GM15510 (cell line): ENCODE data around the gene RBM33.

Source experiments
- POLR2A ChIP-seq: IDR thresholded peaks from 3 replicates; pipeline ENCODE4 v1.6.1; 2011; ENCODE audit warnings: borderline replicate concordance; ENCODE audit not compliant: insufficient read length; ENCODE audit errors: extremely low read depth

The RBM33 gene

DNA sequence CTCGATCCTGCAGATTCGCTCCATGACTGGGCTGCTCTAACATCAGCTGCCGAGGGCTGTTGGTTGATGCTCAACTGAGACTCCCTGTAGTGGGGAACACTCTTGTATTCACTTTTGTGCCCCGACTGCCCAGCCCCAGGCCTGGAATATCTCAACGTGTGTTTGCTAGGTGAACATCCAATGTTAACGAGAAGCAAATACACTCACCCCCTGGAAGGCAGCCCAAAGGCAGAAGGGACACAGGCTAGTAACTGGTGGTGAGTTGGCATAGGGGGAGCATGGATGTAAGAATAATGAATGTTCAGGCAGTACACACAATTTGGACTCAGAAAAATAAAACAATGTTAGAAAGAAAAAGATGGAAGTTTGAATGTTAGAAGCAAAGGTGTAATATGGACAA, 24.0 kb upstream of the RBM33 start:
- no peak for TF ChIP-seq POLR2A

GRCh38 chr7:155621418-155621980, 23.0 kb upstream of the RBM33 start:
- TF ChIP-seq POLR2A = no peak

GRCh38 chr7:155624412-155624811, 20.0 kb upstream of the RBM33 start:
- no peak for TF ChIP-seq POLR2A

GRCh38 chr7:155625557-155625956, 18.9 kb upstream of the RBM33 start:
- no peak for TF ChIP-seq POLR2A

DNA sequence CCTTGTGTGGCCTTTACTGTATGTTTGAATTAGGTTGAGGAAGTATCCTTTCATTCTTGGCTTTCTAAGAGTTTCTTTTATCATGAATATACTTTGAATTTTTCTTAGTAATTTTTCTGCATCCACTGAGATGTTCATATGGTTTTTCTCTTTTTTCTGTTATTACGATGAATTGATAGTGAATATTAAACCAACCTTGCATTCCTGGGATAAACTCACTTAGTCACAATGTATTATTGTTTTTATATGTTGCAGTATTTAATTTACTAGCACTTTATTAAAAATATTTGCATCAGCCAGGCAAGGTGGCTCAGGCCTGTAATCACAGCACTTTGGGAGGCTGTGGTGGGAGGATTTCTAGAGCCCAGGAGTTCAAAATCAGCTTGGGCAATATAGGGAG, 15.3 kb upstream of the RBM33 start:
- TF ChIP-seq POLR2A = no peak

GRCh38 chr7:155631155-155631554, 13.3 kb upstream of the RBM33 start:
- no peak for TF ChIP-seq POLR2A

- TF ChIP-seq POLR2A = no peak
These were observed 8.6 kb upstream of the RBM33 start for GRCh38 chr7:155635817-155636216.

DNA sequence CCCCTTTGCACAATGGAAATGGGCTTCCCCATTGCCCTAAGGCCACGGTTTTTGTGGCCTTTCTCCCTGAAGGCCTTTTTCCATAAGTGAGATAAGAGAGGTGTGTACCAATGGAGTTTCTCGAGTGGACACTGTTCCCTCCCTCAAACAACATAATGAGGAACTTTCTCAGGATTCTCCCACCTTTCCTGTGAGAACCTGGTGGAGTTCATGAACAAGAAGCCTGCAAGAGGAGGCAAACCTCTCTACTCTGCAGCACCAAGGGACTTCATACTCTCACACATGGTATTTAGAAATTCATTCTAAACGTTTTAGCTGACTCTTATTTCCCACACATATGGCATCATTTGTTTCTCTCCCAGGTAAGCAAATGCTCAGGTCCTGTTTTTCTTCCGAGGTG, 7.3 kb upstream of the RBM33 start:
- no peak for TF ChIP-seq POLR2A

- no peak for TF ChIP-seq POLR2A
These were observed 6.1 kb upstream of the RBM33 start for GRCh38 chr7:155638366-155638765.

DNA sequence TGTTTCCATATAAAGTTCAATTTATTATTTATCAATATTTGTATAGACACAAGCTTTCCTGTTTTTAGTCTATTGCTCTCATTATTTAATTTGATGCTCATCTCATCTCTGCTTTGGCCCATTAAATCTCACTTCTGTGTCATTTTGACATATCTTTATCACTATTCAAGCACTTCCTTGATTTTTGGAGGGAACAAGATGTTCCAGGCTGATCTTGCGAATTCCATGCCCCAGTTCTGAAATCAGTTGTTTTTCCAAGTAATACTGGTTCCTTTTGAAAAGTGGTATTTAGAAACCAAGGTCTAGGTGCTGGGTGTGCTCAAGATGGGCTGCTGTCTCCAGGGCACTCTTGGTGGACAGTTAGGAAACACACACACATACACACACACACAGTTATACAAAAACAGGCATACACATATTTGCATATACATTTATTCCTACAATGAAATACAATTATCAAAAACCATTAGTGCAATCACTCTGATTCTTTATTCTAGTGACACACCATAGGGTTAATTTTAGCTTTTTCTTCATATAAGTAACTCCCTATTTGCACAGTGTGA, 4.4 kb upstream of the RBM33 start:
- no peak for TF ChIP-seq POLR2A

GRCh38 chr7:155640629-155641028, 3.8 kb upstream of the RBM33 start:
- TF ChIP-seq POLR2A = no peak

DNA sequence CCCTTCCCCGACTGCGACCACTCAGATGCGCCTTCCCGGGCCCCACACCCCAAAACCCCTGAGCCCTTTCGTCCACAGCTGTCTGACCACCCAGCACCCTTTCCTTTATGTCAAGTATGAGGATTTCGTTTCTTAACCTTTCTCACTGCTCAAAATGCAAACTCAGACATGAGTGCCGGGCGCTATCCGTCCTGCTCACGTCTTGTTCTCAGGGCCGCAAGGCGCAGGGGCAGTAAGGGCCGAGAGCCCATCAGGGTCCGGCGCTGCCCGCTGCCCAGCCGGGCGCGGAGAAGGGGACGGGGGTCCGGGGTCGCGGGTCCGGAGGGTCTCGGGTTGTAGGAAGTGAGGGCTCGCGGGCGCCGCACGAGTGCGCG, 670 bp upstream of the RBM33 start:
- no peak for TF ChIP-seq POLR2A

GRCh38 chr7:155644971-155645509, 579 bp downstream of the RBM33 start:
- no peak for TF ChIP-seq POLR2A

- no peak for TF ChIP-seq POLR2A
These were observed 1.2 kb downstream of the RBM33 start for GRCh38 chr7:155645662-155646061.

GRCh38 chr7:155646669-155647068, 2.2 kb downstream of the RBM33 start:
- no peak for TF ChIP-seq POLR2A

DNA sequence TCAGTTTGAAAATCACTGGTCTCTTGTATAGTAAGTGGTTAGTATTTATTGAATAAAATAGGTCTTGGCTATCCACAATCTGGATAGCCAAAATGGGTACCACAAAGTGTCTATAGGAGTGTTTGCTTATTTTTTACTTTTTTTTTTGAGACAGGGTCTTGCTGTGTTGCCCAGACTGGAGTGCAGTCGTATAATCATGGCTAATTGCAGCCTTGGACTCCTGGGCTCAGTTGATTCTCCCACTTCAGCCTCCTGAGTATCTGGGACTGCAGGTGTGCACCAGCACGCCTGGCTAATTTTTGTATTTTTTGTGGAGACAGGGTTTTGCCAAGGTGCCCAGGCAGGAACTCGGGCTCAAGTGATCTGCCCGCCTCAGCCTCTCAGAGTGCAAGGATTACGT, 2.8 kb downstream of the RBM33 start:
- no peak for TF ChIP-seq POLR2A
